ENCODE results near the gene COQ10A.

DNA sequence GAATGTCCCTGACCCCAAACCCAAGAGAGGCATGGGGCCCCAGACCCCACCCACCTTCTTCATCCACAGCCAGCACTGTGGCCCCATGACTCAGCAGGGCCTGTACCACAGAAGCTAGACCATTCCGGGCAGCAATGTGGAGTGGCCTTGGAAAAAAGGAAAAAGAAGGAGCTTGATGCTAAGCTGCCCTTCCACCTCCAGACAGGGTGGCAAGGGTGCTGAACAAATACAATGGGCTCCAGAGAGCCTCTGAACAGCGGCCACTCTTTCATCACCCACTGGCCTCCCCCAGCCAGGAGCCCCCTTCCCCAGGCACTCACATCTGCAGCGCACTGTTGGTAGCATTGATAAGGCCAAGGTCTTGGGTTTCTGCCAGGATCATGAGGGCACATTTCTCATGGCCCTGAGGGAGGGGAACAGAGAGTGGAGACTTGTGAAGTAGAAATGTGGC lies 23.0 kb upstream of the COQ10A start:
- TF ChIP-seq KDM5B (CRISPR knock-in tag; IDR thresholded peaks at IDR 0.05; ENCODE audit: borderline replicate concordance) (no peak), POLR2A (IDR thresholded peaks at IDR 0.05; ENCODE audit: insufficient read depth in 1 of 2, low read depth in 2 of 2, low read length in 2 of 2) (no peak), ZNF501 (CRISPR knock-in tag; IDR thresholded peaks at IDR 0.05) (no peak), CBX2 (IDR thresholded peaks at IDR 0.05; ENCODE audit: low read depth, low read length) (no peak), CBX2 (CRISPR knock-in tag; IDR thresholded peaks at IDR 0.05; ENCODE audit: low read depth) (no peak), TCF7 (IDR thresholded peaks at IDR 0.05; ENCODE audit: low read depth) (no peak), PTBP1 (IDR thresholded peaks at IDR 0.05; ENCODE audit: low read depth, low read length, poor library complexity, severe bottlenecking) (no peak)

Measured in HepG2 (cell line).